ENCODE measurements around the gene POT1.

Gene POT1

DNA sequence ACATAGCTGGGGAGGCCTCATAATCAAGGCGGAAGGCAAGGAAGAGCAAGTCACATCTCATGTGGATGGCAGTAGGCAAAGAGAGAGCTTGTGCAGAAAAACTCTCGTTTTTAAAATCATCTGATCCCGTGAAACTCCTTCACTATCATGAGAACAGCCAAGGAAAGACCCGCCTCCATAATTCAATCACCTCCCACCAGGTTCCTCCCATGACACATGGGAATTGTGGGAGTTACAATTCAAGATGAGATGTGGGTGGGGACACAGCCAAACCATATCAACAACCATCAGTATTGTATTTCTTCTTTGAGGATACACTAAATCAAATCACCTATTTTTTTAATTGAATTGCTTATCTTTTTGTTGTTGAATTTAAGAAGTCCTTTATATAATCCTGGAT, 16.7 kb downstream of the POT1 start:
- TF ChIP-seq, protein P1, sequence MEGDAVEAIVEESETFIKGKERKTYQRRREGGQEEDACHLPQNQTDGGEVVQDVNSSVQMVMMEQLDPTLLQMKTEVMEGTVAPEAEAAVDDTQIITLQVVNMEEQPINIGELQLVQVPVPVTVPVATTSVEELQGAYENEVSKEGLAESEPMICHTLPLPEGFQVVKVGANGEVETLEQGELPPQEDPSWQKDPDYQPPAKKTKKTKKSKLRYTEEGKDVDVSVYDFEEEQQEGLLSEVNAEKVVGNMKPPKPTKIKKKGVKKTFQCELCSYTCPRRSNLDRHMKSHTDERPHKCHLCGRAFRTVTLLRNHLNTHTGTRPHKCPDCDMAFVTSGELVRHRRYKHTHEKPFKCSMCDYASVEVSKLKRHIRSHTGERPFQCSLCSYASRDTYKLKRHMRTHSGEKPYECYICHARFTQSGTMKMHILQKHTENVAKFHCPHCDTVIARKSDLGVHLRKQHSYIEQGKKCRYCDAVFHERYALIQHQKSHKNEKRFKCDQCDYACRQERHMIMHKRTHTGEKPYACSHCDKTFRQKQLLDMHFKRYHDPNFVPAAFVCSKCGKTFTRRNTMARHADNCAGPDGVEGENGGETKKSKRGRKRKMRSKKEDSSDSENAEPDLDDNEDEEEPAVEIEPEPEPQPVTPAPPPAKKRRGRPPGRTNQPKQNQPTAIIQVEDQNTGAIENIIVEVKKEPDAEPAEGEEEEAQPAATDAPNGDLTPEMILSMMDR (IDR thresholded peaks at IDR 0.05; ENCODE audit: low read depth, low read length), result no peak
- H3K4me3 ChIP-seq (ENCODE audit: low read depth, low read length), result no peak overlapping the region

DNA sequence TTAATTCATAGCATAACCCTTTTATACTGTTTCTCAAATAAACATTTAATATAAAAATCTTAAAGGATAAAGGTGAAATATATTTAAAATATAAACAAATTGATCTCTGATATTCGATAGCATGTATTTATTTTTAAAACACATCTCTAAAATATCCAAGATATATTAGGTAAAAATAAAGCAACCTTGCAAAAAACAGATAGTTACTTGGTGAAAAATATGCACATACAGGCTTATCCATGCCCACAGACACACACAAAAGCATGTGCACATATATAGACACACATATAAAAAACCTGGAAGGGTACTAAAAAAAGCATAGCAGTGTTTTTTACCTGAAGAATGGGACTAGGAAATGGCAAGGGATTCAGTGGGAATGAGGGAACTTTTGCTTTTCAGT, 19.8 kb downstream of the POT1 start:
- H3K4me3 ChIP-seq (ENCODE audit: low read depth, low read length), result no peak overlapping the region
- TF ChIP-seq, protein P1 (IDR thresholded peaks at IDR 0.05; ENCODE audit: low read depth, low read length), result no peak

DNA sequence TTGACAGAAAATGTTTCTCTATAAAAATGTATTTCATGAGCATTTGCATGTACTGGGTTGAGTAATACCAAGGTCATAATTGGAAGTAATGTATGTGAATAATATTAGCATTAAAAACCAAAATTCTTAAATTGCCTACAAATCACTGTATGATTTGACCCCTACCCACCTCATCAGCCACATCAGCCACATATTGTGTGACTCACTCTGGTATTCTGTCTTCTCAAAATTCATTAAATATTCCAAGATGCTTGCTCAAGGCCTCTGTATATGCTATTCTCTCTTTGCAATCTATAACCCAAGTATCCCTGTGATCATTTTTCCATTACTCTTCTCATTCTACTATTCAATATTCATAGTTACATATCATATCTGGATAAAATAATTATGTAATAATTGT, 21.4 kb downstream of the POT1 start:
- no peak overlapping the region for H3K4me3 ChIP-seq (ENCODE audit: low read depth, low read length)
- TF ChIP-seq, protein P1 (IDR thresholded peaks at IDR 0.05; ENCODE audit: low read depth, low read length), result no peak

DNA sequence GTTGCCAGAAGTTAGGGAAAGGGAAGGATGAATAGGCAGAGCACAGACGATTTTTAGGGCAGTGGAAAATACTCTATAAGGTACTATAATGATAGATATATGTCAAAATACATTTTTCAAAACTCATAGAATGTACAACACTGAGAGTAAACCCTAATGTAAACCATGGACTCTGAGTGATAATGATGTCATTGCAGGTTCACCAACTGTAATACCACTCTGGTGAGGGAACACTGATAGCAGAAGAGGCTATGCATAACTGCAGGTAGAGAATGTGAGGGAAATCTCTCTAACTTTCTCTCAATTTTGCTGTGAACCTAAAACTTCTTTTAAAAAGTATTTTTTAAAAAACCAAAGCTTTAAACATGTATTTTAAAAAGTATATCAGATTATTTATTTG, 22.1 kb downstream of the POT1 start:
- TF ChIP-seq, protein P1 (IDR thresholded peaks at IDR 0.05; ENCODE audit: low read depth, low read length), result no peak
- H3K4me3 ChIP-seq (ENCODE audit: low read depth, low read length), result no peak overlapping the region

DNA sequence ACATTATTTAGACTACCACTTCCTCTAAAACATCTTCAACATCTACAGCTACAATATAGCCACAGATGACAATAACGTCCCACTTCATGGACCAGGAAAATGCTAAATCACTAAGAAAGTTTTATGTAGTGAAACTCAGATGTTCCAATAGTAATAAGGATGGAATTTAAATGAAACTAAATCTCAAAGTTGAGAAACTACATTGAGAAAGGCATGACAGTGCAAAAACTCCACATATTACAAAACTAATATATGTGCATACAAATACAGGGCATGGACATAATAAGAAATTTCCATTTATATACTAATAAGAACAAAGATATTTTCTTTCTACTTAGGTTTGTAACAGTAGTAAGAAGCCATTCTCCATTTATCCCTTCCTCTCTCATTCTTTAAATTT, 31.1 kb downstream of the POT1 start:
- no peak overlapping the region for H3K4me3 ChIP-seq (ENCODE audit: low read depth, low read length)
- TF ChIP-seq, protein P1 (IDR thresholded peaks at IDR 0.05; ENCODE audit: low read depth, low read length), result no peak

DNA sequence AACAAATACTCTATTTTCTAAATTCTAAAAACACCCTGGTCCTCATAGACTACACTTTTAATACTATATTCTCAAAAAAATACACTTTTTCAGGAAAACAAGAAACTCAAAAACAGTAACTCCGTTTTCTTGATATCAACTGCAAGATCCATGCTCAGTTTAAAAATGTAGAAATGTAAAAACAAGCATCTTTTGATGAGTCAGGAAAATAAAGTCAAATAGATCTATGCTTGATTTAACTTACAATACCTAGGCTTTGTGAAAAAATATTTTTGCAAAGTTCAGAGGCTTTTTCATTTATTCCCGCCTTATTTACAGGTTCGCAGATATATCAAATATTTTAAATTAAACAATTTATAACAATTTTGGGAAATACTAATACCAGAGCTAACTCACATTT, 33.6 kb downstream of the POT1 start:
- H3K4me3 ChIP-seq (ENCODE audit: low read depth, low read length), result no peak overlapping the region
- TF ChIP-seq, protein P1 (IDR thresholded peaks at IDR 0.05; ENCODE audit: low read depth, low read length), result no peak

DNA sequence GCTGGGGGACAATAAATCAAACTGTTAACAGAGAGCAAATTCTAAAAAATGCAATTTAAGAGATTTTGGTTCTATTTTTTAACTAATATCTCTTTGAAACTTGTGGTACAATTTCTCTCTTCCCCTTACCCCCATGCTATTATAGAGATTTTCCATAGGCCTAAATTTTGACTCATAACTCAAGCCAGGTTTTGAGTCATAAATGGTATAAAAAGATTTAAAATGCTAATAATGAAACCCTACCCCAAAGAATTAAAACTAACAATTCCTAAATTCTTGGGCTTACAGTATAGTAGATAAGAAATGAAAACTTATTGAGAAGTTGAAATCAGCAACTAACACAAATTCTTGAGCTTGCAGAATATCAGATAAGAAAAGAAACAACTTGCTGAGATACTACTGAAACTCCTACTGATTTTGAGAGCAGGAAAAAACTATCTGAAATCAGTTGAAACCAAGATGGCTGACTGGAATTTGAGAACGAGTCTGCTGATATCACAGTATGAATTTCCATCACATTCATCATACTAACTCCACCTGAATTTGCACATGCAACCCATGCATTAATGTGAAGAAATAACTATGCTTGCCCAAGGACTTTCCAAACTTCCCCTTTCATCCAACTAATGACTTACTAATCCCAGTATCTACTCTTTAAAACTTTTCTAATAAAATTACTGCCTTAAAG, 36.3 kb downstream of the POT1 start:
- H3K4me3 ChIP-seq (ENCODE audit: low read depth, low read length), result no peak overlapping the region

More for the DNA sequence above, 36.3 kb downstream of the POT1 start:
- TF ChIP-seq, protein P1 (IDR thresholded peaks at IDR 0.05; ENCODE audit: low read depth, low read length), result no peak

Measured in WI38 (cell line).